Panc1 (cell line): Measurements from ENCODE around the gene MS4A7. TPM values are rescaled to one million over a fixed set of nuclear protein-coding genes. Genes with fewer than 3 reads are reported as not detected.

Source experiments
- ATAC-seq: fragments of 200-7000 bp; cut with Tn5 transposase; 2 replicates; pipeline ENCODE4 v1.9.1; 2020; ENCODE audit warnings: mild to moderate bottlenecking, moderate library complexity
- BruUV-seq: library from RNA; stranded (reverse); fragments of 400-500 nt; replicated peaks from 2 replicates; lab custom pipeline; 2021; lab: Mats Ljungman, UMichigan
- CTCF ChIA-PET: fragments of 300-600 bp; sonication (Branson Sonifier 250); formaldehyde crosslinking; loops from one replicate; lab custom pipeline; 2022; ENCODE audit warnings: antibody characterized with exemption; lab: Charles Lee
- POLR2A ChIA-PET: fragments of 300-600 bp; sonication (Branson Sonifier 250); formaldehyde crosslinking; loops from one replicate; lab custom pipeline; 2022; ENCODE audit warnings: antibody characterized with exemption; lab: Charles Lee
- DNase-seq: peaks from one replicate; pipeline ENCODE4 v3.0.0-alpha.2; 2010; ENCODE audit warnings: low read depth, low spot score
- H3K27ac ChIP-seq: 2 replicates; pipeline ENCODE4 v1.5.1; 2011; ENCODE audit warnings: mild to moderate bottlenecking, low read length, inconsistent platforms
- H3K27me3 ChIP-seq: fragments of 200-500 bp; sonication (Bioruptor generic); 2 replicates; pipeline ENCODE4 v1.6.0; 2014; ENCODE audit warnings: low read length, inconsistent platforms; ENCODE audit not compliant: control insufficient read depth, insufficient read depth
- H3K36me3 ChIP-seq: fragments of 200-500 bp; sonication (Bioruptor generic); 2 replicates; pipeline ENCODE4 v1.5.1; 2014; ENCODE audit warnings: inconsistent platforms, mild to moderate bottlenecking, low read length, moderate library complexity; ENCODE audit not compliant: control insufficient read depth, insufficient read depth
- H3K4me1 ChIP-seq: 2 replicates; pipeline ENCODE4 v1.5.1; 2011; ENCODE audit warnings: inconsistent platforms, mild to moderate bottlenecking, low read length, moderate library complexity; ENCODE audit not compliant: control insufficient read depth, insufficient read depth
- H3K4me3 ChIP-seq, 2 experiments: 2 replicates each; pipeline ENCODE4 v1.5.1; 2011 to 2012; ENCODE audit warnings: low read depth in 2 of 2, low read length in 2 of 2, mild to moderate bottlenecking in 2 of 2, inconsistent platforms in 1 of 2, moderate library complexity in 1 of 2
- H3K9me3 ChIP-seq: fragments of 200-500 bp; sonication (Bioruptor generic); 2 replicates; pipeline ENCODE4 v1.5.1; 2014; ENCODE audit warnings: low read depth, mild to moderate bottlenecking, inconsistent platforms, low read length, moderate library complexity; ENCODE audit not compliant: control insufficient read depth, insufficient read depth
- POLR2AphosphoS5 ChIP-seq: IDR thresholded peaks from 2 replicates; pipeline ENCODE4 v1.6.1; 2012; ENCODE audit warnings: mild to moderate bottlenecking, low read depth, low read length, moderate library complexity
- REST ChIP-seq, 2 experiments: IDR thresholded peaks; 2 replicates each; pipeline ENCODE4 v1.6.1; 2011 to 2012; ENCODE audit warnings: low read depth in 2 of 2, control low read depth in 1 of 2, low read length in 1 of 2, mild to moderate bottlenecking in 1 of 2, moderate library complexity in 1 of 2; ENCODE audit not compliant: insufficient read depth in 1 of 2
- SIN3A ChIP-seq: IDR thresholded peaks from 2 replicates; pipeline ENCODE4 v1.6.1; 2012; ENCODE audit warnings: low read depth, mild to moderate bottlenecking, low read length, moderate library complexity, borderline replicate concordance; ENCODE audit not compliant: insufficient read depth
- TCF7L2 ChIP-seq: IDR thresholded peaks from 2 replicates; pipeline ENCODE4 v1.6.1; 2011; ENCODE audit warnings: mild to moderate bottlenecking, low read depth, low read length, inconsistent platforms
- in situ Hi-C: cut with HindIII; loops from 2 replicates; pipeline ENCODE4 v1.10.0; 2016; ENCODE audit warnings: low sequenced_read_pairs, low pct_unique_long_range_greater_than_20kb
- intact Hi-C: fragments of 100-400 bp; cut with micrococcal nuclease; formaldehyde crosslinking; loops from one replicate; pipeline ENCODE4 v1.10.0; 2022; ENCODE audit not compliant: unreplicated experiment
- total RNA-seq: library from RNA; stranded (reverse); gene quantifications from one replicate; pipeline ENCODE4 v1.2.1, GENCODE V29; 2021; ENCODE audit not compliant: unreplicated experiment
- TF ChIP-seq, protein P1 (sequence below): fragments of 450-650 bp; IDR thresholded peaks from 2 replicates; pipeline ENCODE4 v1.5.1; 2017; ENCODE audit warnings: mild to moderate bottlenecking

MS4A7 gene
- total RNA-seq, 1 experiment from 2014 or later: 0.23 TPM

DNA sequence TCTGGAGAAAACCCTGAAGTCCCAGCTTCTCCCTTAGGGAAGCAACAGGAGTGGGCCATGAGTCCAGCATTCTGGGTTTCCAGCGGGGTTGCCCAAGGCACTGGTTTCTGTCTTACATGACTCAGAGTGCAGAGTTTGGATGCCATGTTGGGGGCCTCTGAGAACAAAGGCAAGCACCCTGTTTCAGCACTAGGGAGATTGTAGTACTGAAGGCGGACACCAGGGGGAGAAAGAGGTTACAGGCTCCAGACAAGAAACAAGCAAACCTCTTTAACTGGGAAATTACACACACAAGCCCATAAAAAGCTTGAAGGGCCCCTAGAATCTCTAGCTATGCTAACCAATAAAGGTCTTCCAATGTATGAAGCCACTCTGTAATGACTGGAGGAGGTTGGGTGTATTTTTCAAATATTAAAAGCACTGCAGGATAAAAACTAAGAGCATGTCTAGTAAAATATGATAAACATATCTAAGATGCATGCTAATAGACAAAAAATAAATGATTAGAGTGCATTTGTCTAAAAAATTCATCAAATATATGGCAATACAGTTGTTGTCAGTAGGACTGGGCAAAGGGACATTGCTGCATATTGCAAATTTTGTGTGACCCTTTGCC is 44.2 kb upstream of the MS4A7 start:
- no peaks in the 10 kb centered on the region for H3K27me3 ChIP-seq
- H3K27ac ChIP-seq: no peak overlapping the region
- H3K9me3 ChIP-seq: no peaks in the 10 kb centered on the region
- no peak for TF ChIP-seq REST (IDR thresholded peaks at IDR 0.05; ENCODE audit: insufficient read depth in 1 of 2, low read depth in 2 of 2, low read length in 1 of 2)
- TF ChIP-seq, protein P1, sequence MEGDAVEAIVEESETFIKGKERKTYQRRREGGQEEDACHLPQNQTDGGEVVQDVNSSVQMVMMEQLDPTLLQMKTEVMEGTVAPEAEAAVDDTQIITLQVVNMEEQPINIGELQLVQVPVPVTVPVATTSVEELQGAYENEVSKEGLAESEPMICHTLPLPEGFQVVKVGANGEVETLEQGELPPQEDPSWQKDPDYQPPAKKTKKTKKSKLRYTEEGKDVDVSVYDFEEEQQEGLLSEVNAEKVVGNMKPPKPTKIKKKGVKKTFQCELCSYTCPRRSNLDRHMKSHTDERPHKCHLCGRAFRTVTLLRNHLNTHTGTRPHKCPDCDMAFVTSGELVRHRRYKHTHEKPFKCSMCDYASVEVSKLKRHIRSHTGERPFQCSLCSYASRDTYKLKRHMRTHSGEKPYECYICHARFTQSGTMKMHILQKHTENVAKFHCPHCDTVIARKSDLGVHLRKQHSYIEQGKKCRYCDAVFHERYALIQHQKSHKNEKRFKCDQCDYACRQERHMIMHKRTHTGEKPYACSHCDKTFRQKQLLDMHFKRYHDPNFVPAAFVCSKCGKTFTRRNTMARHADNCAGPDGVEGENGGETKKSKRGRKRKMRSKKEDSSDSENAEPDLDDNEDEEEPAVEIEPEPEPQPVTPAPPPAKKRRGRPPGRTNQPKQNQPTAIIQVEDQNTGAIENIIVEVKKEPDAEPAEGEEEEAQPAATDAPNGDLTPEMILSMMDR: peak; percentile 84
- ChIA-PET POLR2A (no interaction called here), CTCF (no interaction called here)
- no peaks in the 10 kb centered on the region for H3K4me1 ChIP-seq
- no peaks in the 10 kb centered on the region for H3K36me3 ChIP-seq
- in situ Hi-C loops: no loop called here
- intact Hi-C loops: loop anchor here (1.0 kb wide), 1 partner anchor 284 kb away; no protein-coding TSS in a partner anchor
- DNase-seq: peak; percentile 46
- H3K4me3 ChIP-seq: peak overlapping the region in 1 of 2 experiments; percentile 7; a peak in 1 of 4 replicates
- BruUV-seq: no TSS peak
- ATAC-seq: peak; percentile 81

- no peaks in the 10 kb centered on the region for H3K4me1 ChIP-seq
- intact Hi-C loops: no loop called here
- BruUV-seq: no TSS peak
- ChIA-PET CTCF (no interaction called here), POLR2A (no interaction called here)
- TF ChIP-seq, protein P1: no peak
- TF ChIP-seq POLR2AphosphoS5: no peak
- no peak for TF ChIP-seq TCF7L2
- TF ChIP-seq SIN3A: no peak
- no peak for TF ChIP-seq REST (IDR thresholded peaks at IDR 0.05; ENCODE audit: insufficient read depth in 1 of 2, low read depth in 2 of 2, low read length in 1 of 2)
- ATAC-seq (no peak), DNase-seq (no peak)
- no peaks in the 10 kb centered on the region for H3K27me3 ChIP-seq
- H3K9me3 ChIP-seq: no peaks in the 10 kb centered on the region
- H3K27ac ChIP-seq: no peak overlapping the region
- H3K36me3 ChIP-seq: no peaks in the 10 kb centered on the region
- H3K4me3 ChIP-seq: no peak overlapping the region
- in situ Hi-C loops: no loop called here
Measured at GRCh38 chr11:60336767-60337391, 41.5 kb upstream of the MS4A7 start.
